Neural progenitor cell (in vitro differentiated cells): ENCODE results near the gene OSTM1.

Source experiments
- CTCF ChIP-seq: fragments of 200-600 bp; sonication (generic); IDR thresholded peaks from 2 replicates; pipeline ENCODE4 v1.5.1; 2017; ENCODE audit warnings: antibody characterized with exemption, mild to moderate bottlenecking
- EZH2 ChIP-seq: fragments of 200-600 bp; sonication (generic); IDR thresholded peaks from 2 replicates; pipeline ENCODE4 v1.6.1; 2017; ENCODE audit warnings: antibody characterized with exemption, mild to moderate bottlenecking, moderate library complexity
- EZH2phosphoT487 ChIP-seq: fragments of 200-600 bp; sonication (generic); IDR thresholded peaks from 2 replicates; pipeline ENCODE4 v1.6.1; 2017; ENCODE audit warnings: antibody characterized with exemption

GRCh38 chr6:108108374-108108773 lies 33.8 kb upstream of the OSTM1 start:
- TF ChIP-seq CTCF (no peak), EZH2 (no peak), EZH2phosphoT487 (no peak)
